GM12891 (cell line): Measurements from ENCODE around the gene ZEB2.

ENCODE experiments used
- POLR2A ChIP-seq: IDR thresholded peaks from 2 replicates; pipeline ENCODE4 v1.6.1; 2011; ENCODE audit warnings: low read depth, low read length, control low read depth
- POLR2AphosphoS5 ChIP-seq: IDR thresholded peaks from 2 replicates; pipeline ENCODE4 v1.6.1; 2011; ENCODE audit warnings: low read depth, low read length, control low read depth
- POU2F2 ChIP-seq: IDR thresholded peaks from 2 replicates; pipeline ENCODE4 v1.6.1; 2011; ENCODE audit warnings: low read depth, mild to moderate bottlenecking, control low read depth, low read length, moderate library complexity
- SPI1 ChIP-seq: IDR thresholded peaks from 2 replicates; pipeline ENCODE4 v1.6.1; 2011; ENCODE audit warnings: low read depth, low read length, control low read depth
- TAF1 ChIP-seq: IDR thresholded peaks from 2 replicates; pipeline ENCODE4 v1.6.1; 2011; ENCODE audit warnings: low read depth, low read length, control low read depth

GRCh38 chr2:144401036-144401435 is 118.9 kb downstream of the ZEB2 start:
- TF ChIP-seq POLR2A = no peak
- no peak for TF ChIP-seq TAF1
- no peak for TF ChIP-seq POU2F2
- TF ChIP-seq POLR2AphosphoS5 = no peak
- TF ChIP-seq SPI1 = no peak
